Uterus (tissue), 4 donors: Measurements from ENCODE around the gene MAK. TPM values are rescaled to one million over a fixed set of nuclear protein-coding genes. Genes with fewer than 3 reads are reported as not detected.
A peak's percentile ranks its signal among the peaks of the same experiment; 100 is the strongest.

Experiments
- DNase-seq, 2 donors: peaks; one replicate each; pipeline ENCODE4 v3.0.0-alpha.2; 2019 to 2020
- H3K27ac ChIP-seq, 2 donors: fragments of 200-600 bp; sonication (generic); 1 replicate in 1 of 2; 2 replicates in 1 of 2; pipeline ENCODE4 v1.5.1; 2016 to 2018
- H3K27me3 ChIP-seq, 2 donors: fragments of 200-600 bp; sonication (generic); one replicate each; pipeline ENCODE4 v1.5.1; 2018 to 2019; ENCODE audit warnings: control low read depth in 1 of 2
- H3K36me3 ChIP-seq, 2 donors: fragments of 200-600 bp; sonication (generic); one replicate each; pipeline ENCODE4 v1.5.1; 2019; ENCODE audit warnings: control low read depth in 1 of 2
- H3K4me1 ChIP-seq, 2 donors: fragments of 200-600 bp; sonication (generic); one replicate each; pipeline ENCODE4 v1.5.1; 2018 to 2019; ENCODE audit warnings: control low read depth in 1 of 2
- H3K4me3 ChIP-seq, 2 donors: fragments of 200-600 bp; sonication (generic); 1 replicate in 1 of 2; 2 replicates in 1 of 2; pipeline ENCODE4 v1.5.1; 2018 to 2019; ENCODE audit warnings: mild to moderate bottlenecking in 1 of 2
- H3K9me3 ChIP-seq, 2 donors: fragments of 200-600 bp; sonication (generic); one replicate each; pipeline ENCODE4 v1.5.1; 2019; ENCODE audit warnings: control low read depth in 1 of 2
- CTCF ChIP-seq, 4 experiments: fragments of 200-600 bp in 2 of 4; fragments of 450-650 bp in 2 of 4; sonication (generic) in 2 of 4; IDR thresholded peaks; one replicate each; pipeline ENCODE4 v1.5.1; 2016 to 2019; ENCODE audit warnings: antibody characterized with exemption in 4 of 4, mild to moderate bottlenecking in 2 of 4, moderate library complexity in 1 of 4
- POLR2A ChIP-seq, 2 donors: fragments of 450-650 bp; IDR thresholded peaks; one replicate each; pipeline ENCODE4 v1.6.1; 2016; ENCODE audit warnings: antibody characterized with exemption in 2 of 2, mild to moderate bottlenecking in 1 of 2, moderate library complexity in 1 of 2
- intact Hi-C: fragments of 100-400 bp; cut with DNase I; formaldehyde crosslinking; loops from one replicate; pipeline ENCODE4 v1.15.1; 2023; ENCODE audit warnings: low total_unique reads
- total RNA-seq, 4 donors: library from RNA; depleted of rRNA in 3 of 4; stranded (reverse); fragments of >200 nt in 3 of 4; gene quantifications; one replicate each; pipeline versions ENCODE4 v1.1.0 to v1.2.4, GENCODE V29; 2014 to 2023
- donor health status: DM: yes; HTN: yes; CAD: no.

The MAK gene
- total RNA-seq, 4 donors from 2014 or later: 0.97 to 1.8 TPM; not detected in 2

DNA sequence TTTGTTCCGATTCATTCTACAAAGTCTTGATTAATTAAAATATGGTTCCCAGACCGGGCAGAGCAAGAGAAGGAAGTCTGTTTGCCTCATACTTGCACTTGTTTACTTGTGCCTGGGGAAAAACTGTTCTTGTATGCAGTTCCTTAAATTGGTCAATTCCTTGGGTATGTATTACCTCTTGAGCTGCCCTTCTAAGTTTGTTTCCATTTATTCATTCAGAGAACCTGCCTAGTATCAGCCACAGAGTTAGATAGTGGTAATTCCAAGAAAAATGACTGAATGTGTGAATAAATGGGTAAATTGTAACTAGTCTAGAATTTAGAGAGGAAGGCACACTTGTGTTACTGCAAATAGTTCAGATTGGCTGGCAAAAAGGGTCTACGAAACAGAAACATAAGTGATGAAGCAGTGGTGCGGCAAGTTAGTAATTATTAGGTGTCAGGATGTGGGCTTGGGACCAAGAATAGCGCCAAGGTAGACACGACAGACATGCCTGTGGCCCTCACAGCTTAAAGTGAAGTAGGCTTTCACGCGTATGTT lies 525 bp upstream of the MAK start:
- TF ChIP-seq POLR2A (IDR thresholded peaks at IDR 0.05) (no peak), CTCF (IDR thresholded peaks at IDR 0.05) (no peak)
- H3K27ac ChIP-seq: no peak overlapping the region
- no peaks in the 10 kb centered on the region for H3K9me3 ChIP-seq
- no peaks in the 10 kb centered on the region for H3K27me3 ChIP-seq
- no peaks in the 10 kb centered on the region for H3K4me1 ChIP-seq
- H3K36me3 ChIP-seq: no peaks in the 10 kb centered on the region
- intact Hi-C loops: no loop called here
- H3K4me3 ChIP-seq: peak overlapping the region; percentile 45 to 55
- no peak for DNase-seq

DNA sequence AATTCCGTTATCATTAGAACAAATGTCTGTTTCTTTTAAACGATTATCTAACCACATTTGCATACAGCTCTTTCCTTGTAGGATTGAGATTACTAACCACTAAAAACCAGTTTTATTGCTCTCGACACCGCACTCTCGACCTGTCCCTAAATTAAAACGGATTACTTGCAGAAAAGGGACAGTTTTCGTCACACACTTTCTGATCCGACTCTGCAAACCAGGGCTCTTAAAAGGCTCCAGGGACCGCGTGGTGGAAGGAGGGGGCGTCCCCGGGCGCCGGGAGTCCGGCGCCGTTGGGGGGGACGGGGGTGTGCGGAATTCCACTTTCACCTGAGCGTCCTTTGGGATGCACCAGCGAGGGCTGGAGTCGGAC lies 731 bp downstream of the MAK start:
- H3K36me3 ChIP-seq: no peaks in the 10 kb centered on the region
- no peak for DNase-seq
- H3K9me3 ChIP-seq: no peaks in the 10 kb centered on the region
- H3K4me1 ChIP-seq: no peaks in the 10 kb centered on the region
- peak overlapping the region in 1 of 2 donors; percentile 4 for H3K27ac ChIP-seq
- peak overlapping the region; percentile 45 to 55 for H3K4me3 ChIP-seq
- H3K27me3 ChIP-seq: no peaks in the 10 kb centered on the region
- intact Hi-C loops: no loop called here
- TF ChIP-seq POLR2A (IDR thresholded peaks at IDR 0.05): no peak
- TF ChIP-seq CTCF (IDR thresholded peaks at IDR 0.05): no peak

DNA sequence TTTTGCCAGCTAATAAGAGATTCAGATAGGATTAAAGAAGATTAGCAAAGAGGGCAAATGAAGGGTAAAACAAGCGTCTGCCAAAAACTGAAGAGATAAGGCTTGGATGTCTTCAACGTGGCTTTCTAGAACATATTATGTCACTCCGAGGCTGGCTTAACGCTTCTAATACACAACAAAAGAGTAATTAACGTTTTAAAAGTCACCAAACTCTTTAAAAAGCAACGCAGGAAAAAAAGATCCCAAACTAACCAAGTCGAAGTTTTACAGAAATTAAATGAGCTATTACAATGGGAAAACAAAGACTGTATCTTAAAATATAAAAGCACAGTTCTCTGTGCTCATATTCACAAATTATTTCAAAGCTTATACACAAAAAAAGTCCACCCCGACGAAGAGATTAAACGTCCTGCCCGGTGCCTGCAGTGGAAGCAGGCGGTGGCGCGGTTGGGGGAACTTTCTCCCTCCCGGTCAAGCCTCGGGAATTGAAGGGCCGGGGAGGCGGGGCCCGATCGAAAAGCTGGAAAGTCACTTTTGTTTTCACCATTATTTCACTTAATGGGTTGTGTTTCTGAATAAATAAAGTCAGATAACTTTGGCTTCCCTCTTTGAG lies 1.2 kb downstream of the MAK start:
- Histone ChIP-seq H3K27me3 (no peaks in the 10 kb centered on the region), H3K4me3 (peak overlapping the region; percentile 45 to 55), H3K4me1 (no peaks in the 10 kb centered on the region), H3K27ac (no peak overlapping the region), H3K9me3 (no peaks in the 10 kb centered on the region), H3K36me3 (no peaks in the 10 kb centered on the region)
- DNase-seq: peak in 1 of 2 donors; percentile 20
- TF ChIP-seq POLR2A (IDR thresholded peaks at IDR 0.05) (no peak), CTCF (IDR thresholded peaks at IDR 0.05) (no peak)
- intact Hi-C loops: no loop called here

DNA sequence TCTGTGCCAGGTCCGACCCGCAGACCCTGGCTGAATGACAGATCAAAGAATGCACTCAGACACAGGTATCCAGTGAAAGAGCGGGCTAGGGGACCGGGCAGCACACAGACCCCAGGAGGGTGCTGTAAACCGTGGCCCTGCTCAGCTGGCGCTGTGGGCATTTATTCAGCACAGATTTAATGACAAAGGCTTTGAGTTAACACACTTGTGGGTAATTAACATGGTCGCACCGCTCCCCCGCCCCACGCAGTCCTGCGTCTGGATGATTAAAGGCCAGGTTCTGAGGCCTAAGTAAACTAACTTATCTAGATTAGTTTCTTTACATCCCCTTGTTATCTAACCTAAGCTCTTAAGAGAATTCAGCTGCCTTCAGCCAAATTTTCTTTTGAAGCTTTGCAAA lies 3.5 kb downstream of the MAK start:
- DNase-seq: no peak
- no peak overlapping the region for H3K4me3 ChIP-seq
- H3K36me3 ChIP-seq: no peaks in the 10 kb centered on the region
- intact Hi-C loops: no loop called here
- no peaks in the 10 kb centered on the region for H3K27me3 ChIP-seq
- no peak overlapping the region for H3K27ac ChIP-seq
- TF ChIP-seq CTCF (IDR thresholded peaks at IDR 0.05): no peak
- TF ChIP-seq POLR2A (IDR thresholded peaks at IDR 0.05): no peak
- H3K9me3 ChIP-seq: no peaks in the 10 kb centered on the region
- H3K4me1 ChIP-seq: no peaks in the 10 kb centered on the region

- TF ChIP-seq CTCF (IDR thresholded peaks at IDR 0.05) (no peak), POLR2A (IDR thresholded peaks at IDR 0.05) (no peak)
- DNase-seq: no peak
- Histone ChIP-seq H3K9me3 (no peaks in the 10 kb centered on the region), H3K27me3 (no peaks in the 10 kb centered on the region), H3K4me3 (no peak overlapping the region), H3K27ac (no peak overlapping the region), H3K4me1 (no peaks in the 10 kb centered on the region), H3K36me3 (no peaks in the 10 kb centered on the region)
- intact Hi-C loops: no loop called here
Measured at GRCh38 chr6:10831609-10832008, 6.7 kb downstream of the MAK start.
